Stimulated activated CD8-positive, alpha-beta memory T cell treated with anti-CD3 and anti-CD28 coated beads, Interleukin-4, amount 100 ng/mL, for 4 hours (primary cell): Measurements from ENCODE around the gene HIRA.

ENCODE experiments used
- DNase-seq, 2 donors: peaks; one replicate each; pipeline ENCODE4 v3.0.0-alpha.2; 2020; ENCODE audit warnings: low read depth in 2 of 2, low spot score in 1 of 2

The HIRA gene

DNA sequence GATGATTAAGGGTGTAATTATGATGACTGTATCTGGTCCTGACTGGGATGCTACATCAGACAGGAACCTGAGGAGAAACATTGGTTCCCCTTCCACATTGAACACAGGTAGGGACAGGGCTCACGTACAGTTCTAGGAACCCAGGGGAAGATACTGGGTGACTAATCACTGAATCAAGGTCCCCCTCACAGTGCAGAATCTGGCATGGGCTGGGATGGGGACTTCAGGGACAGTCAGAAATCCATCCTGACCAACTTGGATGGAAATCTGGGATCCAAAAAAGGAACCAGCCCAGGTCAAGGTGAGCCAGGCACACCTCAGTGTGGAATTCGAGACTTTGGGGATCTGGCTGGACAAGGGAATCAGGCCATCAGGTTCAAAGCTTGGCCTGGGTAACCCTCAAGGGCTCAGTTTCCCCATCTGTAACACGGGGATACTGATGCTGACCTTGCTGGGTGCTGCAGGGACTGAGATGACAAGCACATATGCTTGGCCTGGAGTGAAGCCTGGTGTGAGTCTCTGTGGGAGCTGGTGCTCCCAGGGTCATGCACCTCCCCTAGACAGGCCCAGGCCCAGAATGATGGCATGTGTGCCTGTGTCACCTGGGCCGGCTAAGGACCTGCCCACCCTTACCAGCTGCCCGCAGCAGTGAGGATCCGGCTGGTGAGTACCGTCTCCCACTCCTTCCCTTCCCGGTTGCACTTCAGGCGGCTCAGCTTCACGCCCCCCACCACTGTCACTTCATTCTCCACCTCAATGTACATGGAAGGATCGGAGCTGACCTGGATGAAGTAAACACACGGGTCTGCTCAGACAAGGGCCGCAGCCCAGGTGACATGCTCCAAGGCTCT lies 72.6 kb downstream of the HIRA start:
- DNase-seq = no peak

DNA sequence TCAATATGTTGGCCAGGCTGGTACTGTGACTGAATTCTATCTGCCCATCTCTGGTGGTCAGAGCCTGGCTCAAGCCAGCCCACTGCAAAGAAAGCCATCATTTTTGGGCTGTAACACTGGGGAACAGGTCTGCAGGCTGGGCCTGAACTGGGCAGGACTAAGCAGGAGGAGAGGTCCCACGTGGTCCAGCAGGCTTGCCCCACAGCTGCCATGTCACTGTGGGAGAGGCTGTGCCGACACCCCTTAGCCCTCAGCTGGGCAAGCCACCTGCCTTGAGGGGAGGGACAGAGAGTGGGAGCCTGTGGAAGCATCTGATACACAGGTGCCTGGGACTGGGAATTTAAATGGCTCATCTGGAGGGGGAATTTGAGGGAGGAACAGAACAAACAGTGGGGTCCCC lies 73.3 kb downstream of the HIRA start:
- DNase-seq = no peak

- DNase-seq = no peak
Measured at GRCh38 chr22:19357270-19358105, 74.0 kb downstream of the HIRA start.

- DNase-seq = no peak
Measured at GRCh38 chr22:19356708-19357269, 74.7 kb downstream of the HIRA start.

DNA sequence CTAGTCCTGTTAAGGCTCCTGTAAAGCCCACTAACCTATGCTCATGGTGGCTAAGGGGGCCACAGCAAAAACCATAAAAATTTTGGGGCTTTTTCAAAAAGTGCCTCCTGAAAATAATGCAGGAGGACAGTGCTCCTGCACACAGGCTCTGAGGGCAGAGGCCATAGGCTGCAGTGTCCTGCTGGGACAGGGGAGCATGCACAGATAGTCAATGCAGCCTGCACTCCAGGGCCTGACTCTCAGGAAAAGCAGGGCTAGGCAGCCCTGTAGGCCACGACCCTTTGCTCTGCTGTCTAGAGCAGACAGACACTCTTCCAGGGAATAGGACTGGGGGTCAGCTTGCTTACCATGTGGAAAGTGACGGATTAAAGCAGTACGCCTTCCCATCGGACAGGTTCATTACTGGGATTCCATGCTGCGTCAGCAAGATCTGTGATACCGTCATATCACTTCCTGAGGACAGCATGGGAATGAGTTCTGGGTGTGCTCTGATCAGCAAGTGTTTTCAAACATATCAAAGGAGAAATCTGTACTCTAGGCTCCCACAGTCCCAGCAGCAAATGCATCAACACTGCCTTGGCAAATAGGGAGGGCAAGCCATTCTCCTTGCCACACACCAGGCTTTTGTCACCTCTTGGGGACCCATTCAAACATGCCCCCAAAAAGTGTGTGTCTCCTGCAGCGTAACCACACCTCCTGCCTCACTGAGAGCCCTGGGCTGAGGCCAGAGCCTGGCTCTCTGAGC lies 75.9 kb downstream of the HIRA start:
- DNase-seq = no peak

DNA sequence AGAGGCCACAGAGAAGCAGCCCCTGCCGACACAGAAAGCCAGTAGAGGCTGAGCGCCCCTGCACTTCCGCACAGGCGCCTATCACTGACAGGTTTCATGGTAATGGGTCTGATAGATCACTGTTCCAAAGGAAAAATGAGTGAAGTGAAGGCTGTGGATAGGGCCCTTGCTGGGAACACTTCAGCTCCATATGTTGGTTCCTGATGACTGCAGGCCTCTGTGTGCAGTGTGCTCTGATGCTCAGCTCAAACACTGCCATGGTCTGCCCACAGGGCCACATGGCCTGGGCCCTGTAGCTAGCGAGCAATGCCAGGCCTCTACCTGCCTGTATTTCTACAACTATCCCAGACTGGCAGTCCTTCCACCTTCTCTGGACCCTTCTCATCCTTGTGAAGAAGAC lies 77.3 kb downstream of the HIRA start:
- no peak for DNase-seq

DNA sequence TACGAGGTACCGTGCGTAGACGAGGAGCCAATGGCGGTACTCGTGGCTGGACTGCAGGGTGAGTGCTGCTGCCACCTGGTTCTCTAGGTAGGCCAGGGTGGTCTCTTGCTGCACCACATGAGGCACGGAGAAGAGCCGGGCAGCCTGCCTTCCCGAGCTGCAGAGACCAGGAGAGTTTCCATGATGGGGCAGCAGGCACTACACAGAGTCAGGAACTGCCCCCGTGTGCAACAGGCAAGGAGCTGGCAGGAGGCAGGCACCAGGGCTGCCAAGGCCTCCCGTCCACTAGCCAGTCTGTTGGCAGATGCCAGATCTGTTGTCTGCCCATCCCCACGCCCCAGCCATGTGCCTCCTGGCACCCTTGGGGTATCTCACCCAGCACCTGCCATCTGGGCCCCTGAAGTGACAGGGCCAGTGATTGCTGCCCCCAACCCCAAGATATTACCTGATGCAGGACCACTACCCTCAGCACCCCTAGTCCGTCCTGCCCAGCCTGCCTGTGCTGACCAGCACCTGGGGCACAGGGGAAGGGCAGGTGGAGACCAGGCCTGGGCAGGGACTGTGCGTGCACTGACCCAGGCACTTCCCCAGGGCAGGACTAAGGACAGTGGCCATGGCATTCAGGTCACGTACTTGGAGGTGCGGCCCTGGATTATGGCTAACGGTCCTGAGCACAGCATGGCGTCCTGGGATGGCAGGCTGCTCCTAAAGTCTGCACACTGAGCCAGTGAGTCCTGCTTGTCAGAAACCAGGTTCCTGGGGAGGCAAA lies 78.0 kb downstream of the HIRA start:
- no peak for DNase-seq

GRCh38 chr22:19352766-19353165 lies 78.8 kb downstream of the HIRA start:
- no peak for DNase-seq

DNA sequence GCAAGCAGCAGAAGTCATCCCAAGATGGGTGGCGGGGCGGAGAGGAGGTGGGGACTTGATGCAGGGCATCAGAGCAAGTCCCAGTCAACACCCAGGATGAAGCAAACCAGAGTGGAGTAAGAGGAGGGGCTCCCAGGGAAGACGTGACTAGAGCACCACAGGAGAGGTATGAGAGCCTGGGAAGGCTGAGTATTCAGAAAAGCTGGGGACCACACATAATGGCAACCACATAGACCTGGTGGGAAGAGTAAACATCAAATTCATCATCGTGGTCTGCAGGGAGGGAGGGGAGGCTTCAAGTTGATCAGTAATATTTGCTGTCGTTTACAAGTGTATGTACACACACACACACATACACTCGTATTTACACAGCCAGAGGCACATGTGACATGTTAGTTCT lies 79.3 kb downstream of the HIRA start:
- DNase-seq = no peak

DNA sequence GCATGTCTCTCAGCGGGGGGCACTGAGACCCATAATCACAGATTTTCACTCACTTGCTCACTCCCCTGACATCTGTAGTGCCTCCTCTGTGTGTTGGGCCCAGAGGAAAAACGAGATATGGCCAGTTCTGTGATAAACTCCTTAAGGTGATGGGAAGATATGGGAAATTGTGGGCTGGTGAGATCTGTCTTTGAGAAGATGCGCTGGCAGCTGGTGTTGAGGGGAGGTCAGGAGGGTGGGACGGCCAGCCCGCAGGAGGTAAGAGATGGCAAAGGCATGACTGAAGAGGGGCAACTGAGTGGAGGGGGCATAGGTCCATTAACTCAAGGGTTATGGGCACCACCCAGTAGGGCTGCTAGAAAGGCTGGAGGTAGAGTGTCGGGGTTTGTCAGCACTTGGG lies 79.9 kb downstream of the HIRA start:
- no peak for DNase-seq

GRCh38 chr22:19350947-19351346 lies 80.6 kb downstream of the HIRA start:
- no peak for DNase-seq

DNA sequence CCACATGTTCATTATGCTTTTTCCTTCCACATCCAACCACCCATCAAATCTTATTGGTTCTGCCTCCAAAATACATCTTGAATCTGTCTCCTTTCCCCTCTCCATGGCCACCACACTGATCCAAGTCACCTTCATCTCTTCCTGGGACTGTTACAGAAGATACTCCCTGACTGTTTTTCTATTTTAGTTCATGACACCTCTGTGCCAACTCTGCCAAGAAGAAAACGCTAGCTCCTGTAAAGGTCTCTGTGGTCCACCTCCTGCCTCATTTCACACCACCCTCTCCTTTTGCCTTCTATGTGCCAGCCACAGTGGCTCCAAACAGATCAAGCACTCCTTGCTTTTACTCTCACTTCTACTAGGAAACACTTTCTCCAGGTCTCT lies 81.1 kb downstream of the HIRA start:
- DNase-seq = no peak

GRCh38 chr22:19349778-19350475 lies 81.6 kb downstream of the HIRA start:
- DNase-seq = no peak

DNA sequence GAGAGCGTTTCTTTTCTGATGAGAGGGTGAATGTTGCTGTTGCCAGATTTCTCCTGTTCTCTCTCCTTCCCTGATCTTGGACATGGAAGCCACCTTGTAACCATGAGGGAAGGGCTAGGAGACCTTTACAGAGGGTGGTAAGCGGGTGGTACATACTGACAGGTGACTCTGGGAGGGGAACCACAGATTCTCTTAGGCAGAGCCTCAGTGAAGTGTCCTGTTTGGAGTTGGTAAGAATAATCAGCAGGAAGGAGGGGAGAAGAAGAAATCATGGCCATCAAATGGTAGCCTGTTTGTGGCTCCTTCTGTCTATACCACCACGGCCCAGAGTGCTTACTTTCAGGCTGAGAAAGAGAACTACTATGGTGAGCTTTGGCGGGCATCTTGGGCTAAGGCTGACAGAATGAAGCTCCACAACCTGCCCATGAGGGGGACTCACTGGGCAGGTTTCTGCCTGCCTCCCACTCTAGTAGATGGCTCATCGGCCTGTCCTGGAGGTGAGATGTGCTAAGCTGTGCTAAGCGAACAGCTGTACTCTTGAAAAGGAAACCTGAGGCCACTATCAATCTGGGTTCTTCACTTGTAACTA lies 84.8 kb downstream of the HIRA start:
- no peak for DNase-seq

GRCh38 chr22:19344420-19344819 lies 87.1 kb downstream of the HIRA start:
- no peak for DNase-seq

DNA sequence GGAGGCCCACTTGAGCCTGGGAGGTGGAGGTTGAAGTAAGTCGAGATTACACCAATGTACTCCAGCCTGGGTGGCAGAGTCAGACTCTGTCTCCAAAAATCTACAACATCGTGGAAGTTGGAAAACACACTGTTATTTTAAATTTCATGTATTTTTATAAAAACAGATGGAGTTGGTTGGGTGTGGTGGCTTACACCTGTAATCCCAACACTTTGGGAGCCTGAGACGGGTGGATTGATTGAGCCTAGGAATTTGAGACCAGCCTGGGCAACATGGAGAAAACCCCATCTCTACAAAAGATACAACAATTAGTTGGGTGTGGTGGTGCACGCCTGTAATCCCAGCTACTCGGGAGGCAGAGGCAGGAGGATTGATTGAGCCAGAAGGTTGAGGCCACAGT lies 88.1 kb downstream of the HIRA start:
- no peak for DNase-seq

DNA sequence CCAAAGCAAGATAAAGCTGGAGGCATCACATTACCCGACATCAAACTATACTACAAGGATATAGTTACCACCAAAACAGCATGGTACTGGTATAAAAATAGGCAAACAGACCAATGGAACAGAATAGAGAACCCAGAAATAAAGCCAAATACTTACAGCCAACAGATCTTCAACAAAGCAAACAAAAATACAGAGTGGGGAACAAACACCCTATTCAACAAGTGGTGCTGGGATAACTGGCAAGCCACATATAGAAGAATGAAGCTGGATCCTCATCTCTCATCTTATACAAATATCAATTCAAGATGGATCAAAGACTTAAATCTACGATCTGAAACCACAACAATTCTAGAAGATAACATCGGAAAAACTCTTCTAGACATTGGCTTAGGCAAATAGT lies 90.0 kb downstream of the HIRA start:
- no peak for DNase-seq

DNA sequence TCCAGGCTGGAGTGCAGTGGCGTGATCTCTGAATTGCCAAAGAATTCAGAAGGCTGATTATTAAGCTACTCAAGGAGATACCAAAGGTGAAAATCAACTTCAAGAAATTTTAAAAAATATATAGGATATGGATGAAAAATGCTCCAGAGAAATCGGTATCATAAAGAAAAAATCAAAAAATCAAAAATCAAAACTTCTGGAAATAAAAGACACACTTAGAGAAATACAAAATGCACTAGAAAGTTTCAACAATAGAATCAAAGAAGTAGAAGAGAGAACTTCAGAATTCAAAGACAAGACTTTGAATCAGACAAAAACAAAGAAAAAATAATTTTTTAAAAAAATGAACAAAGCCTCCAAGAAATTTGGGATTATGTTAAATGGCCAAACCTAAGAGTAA lies 94.4 kb downstream of the HIRA start:
- DNase-seq = no peak

DNA sequence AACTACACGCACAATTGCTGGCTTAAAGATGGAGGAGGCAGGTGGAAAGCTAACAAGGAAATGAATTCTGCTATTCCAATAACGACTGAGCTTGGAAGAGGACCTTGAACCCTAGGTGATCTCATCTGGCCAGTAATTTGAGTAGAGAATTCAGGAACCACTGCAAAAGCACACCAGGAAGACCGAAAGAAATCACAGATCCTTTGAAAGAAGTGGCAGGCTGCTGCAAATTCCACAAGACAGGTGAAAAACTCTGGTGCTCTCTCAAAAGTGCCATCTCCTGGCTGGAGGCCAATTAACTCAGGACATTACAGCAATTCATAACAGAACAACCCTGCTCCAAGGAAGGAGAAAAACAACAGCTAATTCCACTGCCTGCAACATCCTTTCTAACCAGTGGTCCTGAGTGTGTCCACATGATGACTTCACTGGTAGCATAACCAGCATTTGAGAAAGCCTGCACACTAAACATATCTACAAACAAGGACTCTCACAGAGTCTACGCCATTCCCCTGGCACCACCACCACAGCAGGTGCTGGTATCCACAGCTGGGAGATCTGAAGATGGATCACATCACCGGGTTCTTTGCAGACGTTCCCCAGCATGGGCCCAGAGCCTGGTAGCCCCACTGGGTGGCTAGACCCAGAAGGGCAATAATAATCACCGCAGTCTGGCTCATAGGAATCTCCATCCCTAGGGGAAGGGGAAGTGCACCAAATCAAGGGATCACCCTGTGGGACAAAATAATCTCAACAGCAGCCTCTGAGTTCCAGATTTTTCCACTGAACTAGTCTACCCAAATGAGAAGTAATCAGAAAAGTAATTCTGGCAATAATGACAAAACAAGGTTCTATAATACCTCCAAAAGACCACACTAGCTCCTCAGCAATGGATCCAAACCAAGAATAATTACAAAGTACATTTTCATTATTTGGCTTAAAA lies 95.1 kb downstream of the HIRA start:
- DNase-seq = no peak
